ENCODE data around the gene NKAPL. TPM values are rescaled to one million over a fixed set of nuclear protein-coding genes. Genes with fewer than 3 reads are reported as not detected.

Gene NKAPL
- total and polyA plus RNA-seq, 2 of the 13 experiments (the other 11 are each of a cell fraction or from before 2014, with no cell fraction given), result not detected

DNA sequence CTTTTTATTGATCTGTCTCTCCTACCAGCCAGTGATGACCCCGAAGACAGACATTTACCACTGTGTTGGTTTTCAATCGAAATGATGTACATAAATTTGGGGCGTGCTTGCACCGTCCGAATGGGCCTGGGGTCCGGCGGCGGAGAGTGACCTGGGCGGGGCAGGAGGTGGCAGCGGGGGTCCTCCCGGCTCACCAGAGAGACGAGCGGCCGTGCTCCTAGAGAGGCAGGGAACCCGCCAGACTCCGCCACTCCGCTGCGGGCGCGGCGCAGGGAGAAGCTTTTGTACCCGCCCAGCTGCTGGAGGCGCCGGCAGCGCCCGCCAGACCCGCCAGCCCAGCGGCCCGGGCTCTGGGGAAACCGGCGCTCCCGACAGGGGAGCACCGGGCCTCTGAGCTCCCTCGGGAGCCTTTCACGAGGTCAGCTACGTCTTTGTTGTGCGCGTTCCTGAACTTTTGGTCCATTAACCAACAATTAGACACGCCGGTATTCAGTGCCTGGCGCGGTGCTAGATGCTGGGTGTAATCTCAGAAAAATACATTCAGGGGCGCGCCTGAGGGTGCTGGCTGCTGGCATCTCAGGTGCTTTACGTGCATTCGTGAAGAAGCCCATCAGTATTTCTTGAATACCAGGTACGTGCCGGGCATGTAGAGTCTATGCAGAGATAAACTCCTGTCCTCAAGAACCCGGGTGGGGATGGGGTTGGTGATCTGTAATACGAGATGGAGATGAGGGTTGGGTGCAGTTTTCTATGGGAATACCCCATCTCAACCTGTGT lies 22.4 kb downstream of the NKAPL start, which contains the start of gene PGBD1 (continued):
- TF ChIP-seq, protein P1, sequence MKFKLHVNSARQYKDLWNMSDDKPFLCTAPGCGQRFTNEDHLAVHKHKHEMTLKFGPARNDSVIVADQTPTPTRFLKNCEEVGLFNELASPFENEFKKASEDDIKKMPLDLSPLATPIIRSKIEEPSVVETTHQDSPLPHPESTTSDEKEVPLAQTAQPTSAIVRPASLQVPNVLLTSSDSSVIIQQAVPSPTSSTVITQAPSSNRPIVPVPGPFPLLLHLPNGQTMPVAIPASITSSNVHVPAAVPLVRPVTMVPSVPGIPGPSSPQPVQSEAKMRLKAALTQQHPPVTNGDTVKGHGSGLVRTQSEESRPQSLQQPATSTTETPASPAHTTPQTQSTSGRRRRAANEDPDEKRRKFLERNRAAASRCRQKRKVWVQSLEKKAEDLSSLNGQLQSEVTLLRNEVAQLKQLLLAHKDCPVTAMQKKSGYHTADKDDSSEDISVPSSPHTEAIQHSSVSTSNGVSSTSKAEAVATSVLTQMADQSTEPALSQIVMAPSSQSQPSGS (CRISPR knock-in tag; IDR thresholded peaks at IDR 0.05), result peak; percentile 58; the same call in 1 of the 2 replicates
- TF ChIP-seq, protein P2, sequence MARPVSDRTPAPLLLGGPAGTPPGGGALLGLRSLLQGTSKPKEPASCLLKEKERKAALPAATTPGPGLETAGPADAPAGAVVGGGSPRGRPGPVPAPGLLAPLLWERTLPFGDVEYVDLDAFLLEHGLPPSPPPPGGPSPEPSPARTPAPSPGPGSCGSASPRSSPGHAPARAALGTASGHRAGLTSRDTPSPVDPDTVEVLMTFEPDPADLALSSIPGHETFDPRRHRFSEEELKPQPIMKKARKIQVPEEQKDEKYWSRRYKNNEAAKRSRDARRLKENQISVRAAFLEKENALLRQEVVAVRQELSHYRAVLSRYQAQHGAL (CRISPR knock-in tag; IDR thresholded peaks at IDR 0.05; ENCODE audit: not compliant biosample characterization), result no peak
- TF ChIP-seq JDP2 (CRISPR knock-in tag; IDR thresholded peaks at IDR 0.05; ENCODE audit: borderline replicate concordance), result no peak
- TF ChIP-seq HDAC1 (CRISPR knock-in tag; IDR thresholded peaks at IDR 0.05), result peak; percentile 69; the same call in 1 of the 2 replicates
- TF ChIP-seq ZBTB43 (CRISPR knock-in tag; conservative IDR thresholded peaks at IDR 0.05), result peak; percentile 51; the same call in 1 of the 2 replicates
- no peak for TF ChIP-seq ATF5 (CRISPR knock-in tag; IDR thresholded peaks at IDR 0.05; ENCODE audit: low read depth)
- TF ChIP-seq FIP1L1 (IDR thresholded peaks at IDR 0.05; ENCODE audit: borderline replicate concordance, insufficient read depth, low read depth, low read length), result no peak
- TF ChIP-seq, protein P3, sequence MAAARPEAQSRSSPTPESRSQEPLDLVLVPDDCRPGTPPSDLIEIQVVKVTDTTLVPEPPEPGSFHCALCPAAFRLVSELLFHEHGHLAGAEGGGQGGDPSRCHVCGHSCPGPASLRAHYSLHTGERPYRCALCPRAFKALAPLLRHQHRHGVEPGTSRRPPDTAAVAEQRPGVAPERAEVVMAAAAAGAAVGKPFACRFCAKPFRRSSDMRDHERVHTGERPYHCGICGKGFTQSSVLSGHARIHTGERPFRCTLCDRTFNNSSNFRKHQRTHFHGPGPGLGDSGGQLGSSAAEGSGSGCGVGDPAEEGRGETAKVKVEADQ (CRISPR knock-in tag; IDR thresholded peaks at IDR 0.05; ENCODE audit: borderline replicate concordance), result peak; percentile 62; the same call in 1 of the 2 replicates
- TF ChIP-seq, protein P4, sequence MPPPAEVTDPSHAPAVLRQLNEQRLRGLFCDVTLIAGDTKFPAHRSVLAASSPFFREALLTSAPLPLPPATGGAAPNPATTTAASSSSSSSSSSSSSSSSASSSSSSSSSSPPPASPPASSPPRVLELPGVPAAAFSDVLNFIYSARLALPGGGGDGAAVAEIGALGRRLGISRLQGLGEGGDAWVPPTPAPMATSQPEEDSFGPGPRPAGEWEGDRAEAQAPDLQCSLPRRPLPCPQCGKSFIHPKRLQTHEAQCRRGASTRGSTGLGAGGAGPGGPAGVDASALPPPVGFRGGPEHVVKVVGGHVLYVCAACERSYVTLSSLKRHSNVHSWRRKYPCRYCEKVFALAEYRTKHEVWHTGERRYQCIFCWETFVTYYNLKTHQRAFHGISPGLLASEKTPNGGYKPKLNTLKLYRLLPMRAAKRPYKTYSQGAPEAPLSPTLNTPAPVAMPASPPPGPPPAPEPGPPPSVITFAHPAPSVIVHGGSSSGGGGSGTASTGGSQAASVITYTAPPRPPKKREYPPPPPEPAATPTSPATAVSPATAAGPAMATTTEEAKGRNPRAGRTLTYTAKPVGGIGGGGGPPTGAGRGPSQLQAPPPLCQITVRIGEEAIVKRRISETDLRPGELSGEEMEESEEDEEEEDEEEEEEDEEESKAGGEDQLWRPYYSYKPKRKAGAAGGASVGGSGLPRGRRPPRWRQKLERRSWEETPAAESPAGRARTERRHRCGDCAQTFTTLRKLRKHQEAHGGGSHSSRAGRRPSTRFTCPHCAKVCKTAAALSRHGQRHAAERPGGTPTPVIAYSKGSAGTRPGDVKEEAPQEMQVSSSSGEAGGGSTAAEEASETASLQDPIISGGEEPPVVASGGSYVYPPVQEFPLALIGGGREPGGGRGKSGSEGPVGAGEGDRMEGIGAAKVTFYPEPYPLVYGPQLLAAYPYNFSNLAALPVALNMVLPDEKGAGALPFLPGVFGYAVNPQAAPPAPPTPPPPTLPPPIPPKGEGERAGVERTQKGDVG (CRISPR knock-in tag; IDR thresholded peaks at IDR 0.05; ENCODE audit: borderline replicate concordance), result no peak
- TF ChIP-seq, protein P5, sequence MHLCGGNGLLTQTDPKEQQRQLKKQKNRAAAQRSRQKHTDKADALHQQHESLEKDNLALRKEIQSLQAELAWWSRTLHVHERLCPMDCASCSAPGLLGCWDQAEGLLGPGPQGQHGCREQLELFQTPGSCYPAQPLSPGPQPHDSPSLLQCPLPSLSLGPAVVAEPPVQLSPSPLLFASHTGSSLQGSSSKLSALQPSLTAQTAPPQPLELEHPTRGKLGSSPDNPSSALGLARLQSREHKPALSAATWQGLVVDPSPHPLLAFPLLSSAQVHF (CRISPR knock-in tag; IDR thresholded peaks at IDR 0.05), result no peak
- no peak for TF ChIP-seq RFXANK (CRISPR knock-in tag; IDR thresholded peaks at IDR 0.05)
- no peak for TF ChIP-seq ZNF878 (CRISPR knock-in tag; IDR thresholded peaks at IDR 0.05)
- peak; percentile 87 for TF ChIP-seq DMAP1 (CRISPR knock-in tag; IDR thresholded peaks at IDR 0.05)
- TF ChIP-seq ZBTB1 (CRISPR knock-in tag; IDR thresholded peaks at IDR 0.05; ENCODE audit: borderline replicate concordance), result no peak
- no peak; the same call in 1 of the 2 replicates for TF ChIP-seq ETV5 (CRISPR knock-in tag; IDR thresholded peaks at IDR 0.05; ENCODE audit: borderline replicate concordance)
- TF ChIP-seq ZFP37 (CRISPR knock-in tag; IDR thresholded peaks at IDR 0.05; ENCODE audit: borderline replicate concordance), result 0 out of 2 replicates have a peak, but pooled peaks have one; percentile 26
- no peak for TF ChIP-seq ZBTB7A (CRISPR knock-in tag; IDR thresholded peaks at IDR 0.05)
- no peak for TF ChIP-seq ZNF761 (CRISPR knock-in tag; conservative IDR thresholded peaks at IDR 0.05)
- no peak for TF ChIP-seq NR2C2 (CRISPR knock-in tag; IDR thresholded peaks at IDR 0.05; ENCODE audit: borderline replicate concordance)

All from HepG2 (cell line).